ENCODE measurements around the gene KIAA1191.
A peak's percentile ranks its signal among the peaks of the same experiment; 100 is the strongest.

KIAA1191 gene

DNA sequence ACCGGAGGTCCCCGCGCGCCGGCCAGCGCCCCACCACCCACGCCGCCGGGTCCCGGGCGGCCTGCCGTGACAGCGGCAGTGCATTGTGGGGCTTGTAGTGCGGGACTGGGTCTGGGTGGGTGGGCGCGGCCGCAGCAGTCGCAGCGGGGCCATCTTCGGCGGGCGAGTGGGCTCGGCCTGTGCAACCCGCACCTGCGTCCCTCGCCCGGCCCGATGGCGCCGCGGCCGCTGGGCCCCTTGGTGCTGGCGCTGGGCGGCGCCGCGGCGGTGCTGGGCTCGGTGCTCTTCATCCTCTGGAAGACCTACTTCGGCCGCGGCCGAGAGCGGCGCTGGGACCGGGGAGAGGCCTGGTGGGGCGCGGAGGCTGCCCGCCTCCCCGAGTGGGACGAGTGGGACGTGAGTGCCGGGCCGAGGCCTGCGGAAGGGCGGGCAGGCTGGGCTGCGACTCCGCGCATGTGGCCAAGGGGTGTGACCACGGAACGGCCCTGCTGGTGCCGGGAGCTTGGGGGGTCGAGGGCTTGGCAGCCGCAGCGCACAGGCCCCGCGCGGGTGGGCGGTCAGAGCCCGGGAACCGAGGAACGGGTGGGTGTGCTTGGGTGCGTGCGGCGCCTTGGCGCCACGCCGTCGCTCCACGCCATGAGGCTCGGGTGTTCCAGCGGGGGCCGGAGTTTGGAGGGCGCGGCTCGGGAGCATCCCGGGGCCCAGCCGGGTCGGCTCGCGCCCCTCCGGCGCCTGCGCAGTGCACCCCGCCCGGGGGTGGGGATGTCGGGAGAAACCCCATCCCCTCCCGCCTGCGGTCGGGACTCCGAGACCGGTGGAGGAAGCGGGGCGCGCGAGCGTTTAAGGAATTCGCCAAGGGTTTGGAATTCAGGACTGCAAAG, 4.0 kb upstream of the KIAA1191 start, which contains the start of gene ARL10:
TSS of gene ARL10 (plus strand) at position 137 of the 881 bp plus-strand sequence. CDS start at position 214, 77 bp downstream.
- peak; percentile 87 for DNase-seq

DNA sequence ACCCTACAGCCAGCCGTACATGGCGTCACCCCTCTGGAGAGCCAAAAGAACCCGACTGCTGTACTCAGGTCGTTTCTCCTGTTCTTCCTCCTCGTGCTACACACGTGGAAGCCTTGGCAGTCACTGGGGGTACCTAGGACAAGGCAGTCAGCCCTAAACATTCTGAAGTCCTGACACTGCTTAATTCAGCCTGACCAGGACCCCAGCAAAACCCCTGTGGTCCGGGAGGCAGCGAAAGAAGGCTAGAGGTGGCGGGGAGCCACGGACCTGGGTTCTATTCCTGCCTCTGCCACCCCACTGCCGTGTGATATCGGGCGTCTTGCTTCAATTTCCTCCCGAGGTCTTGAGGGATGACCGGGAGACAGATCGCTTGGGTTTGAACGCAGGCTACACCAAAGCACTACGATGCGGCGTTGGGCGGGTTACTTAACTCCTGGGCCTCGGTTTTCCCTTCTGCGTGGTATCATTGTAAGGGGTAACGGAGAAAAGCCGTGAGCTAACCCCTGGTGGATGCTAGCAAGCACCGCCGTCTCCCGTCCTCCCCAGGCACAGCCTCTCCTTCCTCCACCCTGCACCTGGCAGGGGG, 3.3 kb upstream of the KIAA1191 start:
- peak; percentile 62 for DNase-seq

DNA sequence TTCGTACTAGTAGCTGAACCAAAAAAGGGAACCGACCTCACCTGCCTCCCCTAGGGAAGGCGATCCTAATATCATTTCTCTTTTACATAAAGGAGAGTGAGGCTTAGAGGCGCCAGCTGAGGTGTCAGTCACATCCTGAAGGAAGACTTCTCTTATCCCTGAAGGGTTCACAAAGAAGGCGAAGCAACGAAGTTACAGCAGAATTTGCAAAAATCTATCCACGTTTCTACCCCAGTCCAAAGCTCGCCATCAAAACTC, 598 bp upstream of the KIAA1191 start:
- DNase-seq: no peak

DNA sequence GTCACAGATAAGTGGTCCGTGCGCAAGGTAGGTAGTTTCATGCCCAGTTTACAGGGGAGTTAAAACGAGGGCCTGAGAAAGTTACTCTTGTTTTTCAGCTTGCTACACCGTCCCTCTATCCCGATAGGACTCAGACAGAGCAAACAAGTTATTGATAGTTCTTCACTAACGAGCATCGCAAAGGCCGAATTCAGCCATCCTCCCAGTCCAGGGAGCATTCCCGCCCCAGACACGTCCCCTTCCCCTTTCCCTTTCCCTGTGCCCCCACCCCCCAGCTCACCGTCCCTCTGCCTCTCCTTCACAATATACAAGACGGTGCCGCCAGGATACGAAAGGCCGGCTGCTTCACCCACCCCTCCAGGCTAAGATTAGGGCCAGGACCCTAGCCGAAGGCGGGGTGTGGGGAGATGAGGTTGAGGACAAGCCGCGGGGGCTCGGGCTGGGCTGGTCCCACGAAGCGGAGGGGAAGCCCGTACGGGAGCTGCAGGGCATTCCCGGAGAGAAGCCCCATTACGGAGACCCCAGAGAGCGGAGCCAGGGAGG, 599 bp downstream of the KIAA1191 start:
- DNase-seq: no peak

DNA sequence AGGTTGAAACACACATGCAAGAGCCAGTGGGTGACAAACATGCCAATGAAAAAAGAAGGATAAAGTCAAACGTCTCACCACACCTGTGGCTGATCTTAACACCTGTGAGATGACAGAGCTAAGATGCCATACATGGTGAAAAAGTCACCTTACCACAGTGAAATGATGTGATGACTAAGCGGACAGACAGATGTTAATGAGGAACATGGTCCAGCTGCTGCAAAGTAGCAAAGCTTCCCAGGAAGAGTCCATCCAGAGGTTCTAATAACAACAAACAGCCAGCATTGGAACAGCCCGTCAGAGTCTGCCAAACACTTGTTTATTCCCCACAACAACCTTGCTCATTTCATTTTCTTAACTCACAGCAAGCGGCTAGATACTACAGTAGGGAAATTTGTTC, 1.9 kb downstream of the KIAA1191 start:
- no peak for DNase-seq

DNA sequence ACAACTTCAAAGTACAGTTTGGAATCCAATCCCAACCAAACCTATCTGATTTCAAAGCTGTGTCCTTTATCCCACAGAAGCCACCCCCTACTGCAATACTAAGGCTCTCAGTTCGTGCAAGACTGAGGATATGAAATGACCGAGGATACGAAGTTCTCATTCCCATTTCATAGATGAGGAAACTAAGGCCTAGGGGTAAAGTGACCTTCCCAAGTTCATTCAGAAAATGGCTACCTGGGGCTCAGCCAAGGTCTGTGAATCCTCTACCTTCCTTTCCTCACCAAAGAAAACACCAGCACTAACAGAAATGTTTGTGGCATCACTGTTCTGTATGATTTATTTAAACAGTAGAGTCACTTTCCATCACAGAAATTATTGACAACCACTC, 5.4 kb downstream of the KIAA1191 start:
- no peak for DNase-seq

DNA sequence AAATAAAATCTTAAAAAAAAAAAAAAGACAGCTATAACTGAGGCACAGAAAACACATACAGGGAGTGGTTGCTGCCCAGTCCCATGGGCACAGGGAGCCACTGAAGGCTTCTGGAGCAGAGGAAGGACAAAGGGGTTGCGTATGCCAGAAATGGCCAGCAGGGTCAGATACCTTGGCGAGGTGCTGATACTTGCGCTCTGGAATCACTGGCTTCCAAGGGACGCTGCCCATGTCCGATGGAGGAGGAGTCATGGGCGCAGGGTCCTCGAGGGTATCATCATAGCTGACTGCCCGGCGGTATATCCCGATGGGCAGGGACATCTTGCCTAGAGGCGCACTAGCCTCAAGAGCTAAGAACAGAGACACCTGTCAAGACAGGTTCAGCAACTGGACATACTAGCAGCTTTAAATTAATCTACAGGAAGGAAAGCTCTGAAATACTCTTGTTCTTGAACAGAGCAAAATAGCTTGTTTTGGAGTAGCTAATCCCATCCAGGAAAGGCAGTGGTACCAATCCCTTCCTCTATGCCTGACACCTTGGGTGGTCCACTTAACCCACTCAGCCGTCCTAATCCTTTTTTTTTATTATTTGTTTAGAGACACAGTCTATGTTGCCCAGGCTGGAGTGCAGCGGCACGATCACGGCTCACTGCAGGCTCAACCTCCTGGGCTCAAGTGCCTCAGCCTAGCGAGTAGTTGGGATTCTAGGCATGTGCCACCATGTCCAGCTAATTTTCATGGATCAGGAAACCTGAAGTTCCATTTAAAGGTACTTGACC, 6.0 kb downstream of the KIAA1191 start:
- DNase-seq: no peak

DNA sequence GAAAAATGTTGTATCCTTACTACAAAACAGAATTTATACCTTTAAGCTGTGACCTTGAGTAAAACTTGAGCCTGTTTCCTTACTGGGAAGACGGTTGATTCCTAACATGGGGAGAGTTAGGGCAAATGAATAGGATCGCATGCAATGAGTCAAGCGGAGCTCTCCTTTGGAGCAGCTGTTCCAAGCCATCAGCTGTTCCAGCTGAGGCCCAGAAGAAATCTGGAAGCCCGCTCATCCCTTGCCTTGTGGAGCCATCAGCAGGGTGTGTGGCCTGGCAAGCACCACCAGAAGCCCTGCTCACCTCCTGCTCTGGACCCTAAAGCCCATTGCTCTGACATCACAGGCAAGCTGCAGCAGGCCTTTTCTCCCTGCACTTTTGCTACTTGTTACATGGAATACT, 8.0 kb downstream of the KIAA1191 start:
- no peak for DNase-seq

DNA sequence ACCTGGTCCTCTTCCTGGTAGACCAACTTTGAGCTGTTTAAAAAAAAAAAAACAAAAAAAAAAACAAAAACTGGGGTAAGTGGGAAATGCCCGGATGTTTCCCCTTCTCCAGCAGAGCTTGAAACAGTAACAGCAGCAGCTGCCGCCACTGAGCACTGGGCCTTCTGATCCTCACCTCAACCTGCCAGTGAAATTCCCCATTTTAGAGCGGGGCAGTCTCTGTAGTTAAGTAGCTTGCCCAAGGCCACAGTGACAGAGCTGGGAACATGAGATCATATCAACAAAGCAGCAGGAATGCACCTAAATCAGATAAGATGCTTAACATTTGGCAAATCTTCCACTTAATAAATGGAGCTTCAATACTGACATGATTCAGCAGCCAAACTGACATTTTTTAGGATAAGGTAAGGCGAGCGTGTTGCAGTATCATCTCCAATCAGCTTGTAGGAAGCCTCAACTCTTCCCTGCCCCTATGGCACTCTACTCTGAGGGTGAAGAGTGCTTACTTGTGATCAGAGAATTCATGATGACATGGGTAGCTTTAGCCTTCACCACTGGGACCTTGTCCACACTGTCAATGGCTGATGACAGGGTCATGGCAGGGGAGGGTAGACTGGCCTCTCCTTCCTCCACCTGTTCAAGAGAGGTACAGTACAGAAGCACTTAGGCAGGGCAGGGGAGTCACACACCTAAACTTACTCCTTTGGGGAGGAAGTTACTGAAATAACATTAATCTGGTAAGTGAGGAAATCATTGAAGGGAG, 9.3 kb downstream of the KIAA1191 start:
- DNase-seq: no peak

DNA sequence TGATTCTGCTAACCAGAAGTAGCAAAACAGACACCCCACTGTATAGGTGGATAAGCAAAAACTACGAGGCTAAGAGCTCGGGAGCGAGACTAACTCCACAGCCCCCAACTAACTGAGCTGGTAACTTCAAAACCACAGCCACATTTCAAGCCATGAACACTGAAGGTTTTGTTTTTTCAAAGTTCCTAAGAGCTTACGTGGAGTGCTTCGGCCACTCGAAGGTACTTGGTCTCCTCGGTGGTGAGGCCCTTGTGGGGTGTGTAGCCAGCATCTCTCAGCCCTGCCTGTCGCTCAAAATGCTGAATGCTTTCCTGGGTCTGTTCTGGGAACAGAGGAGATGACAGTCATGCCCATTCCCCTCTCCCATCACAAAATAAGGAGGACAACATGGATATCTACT, 11.1 kb downstream of the KIAA1191 start:
- DNase-seq: no peak

DNA sequence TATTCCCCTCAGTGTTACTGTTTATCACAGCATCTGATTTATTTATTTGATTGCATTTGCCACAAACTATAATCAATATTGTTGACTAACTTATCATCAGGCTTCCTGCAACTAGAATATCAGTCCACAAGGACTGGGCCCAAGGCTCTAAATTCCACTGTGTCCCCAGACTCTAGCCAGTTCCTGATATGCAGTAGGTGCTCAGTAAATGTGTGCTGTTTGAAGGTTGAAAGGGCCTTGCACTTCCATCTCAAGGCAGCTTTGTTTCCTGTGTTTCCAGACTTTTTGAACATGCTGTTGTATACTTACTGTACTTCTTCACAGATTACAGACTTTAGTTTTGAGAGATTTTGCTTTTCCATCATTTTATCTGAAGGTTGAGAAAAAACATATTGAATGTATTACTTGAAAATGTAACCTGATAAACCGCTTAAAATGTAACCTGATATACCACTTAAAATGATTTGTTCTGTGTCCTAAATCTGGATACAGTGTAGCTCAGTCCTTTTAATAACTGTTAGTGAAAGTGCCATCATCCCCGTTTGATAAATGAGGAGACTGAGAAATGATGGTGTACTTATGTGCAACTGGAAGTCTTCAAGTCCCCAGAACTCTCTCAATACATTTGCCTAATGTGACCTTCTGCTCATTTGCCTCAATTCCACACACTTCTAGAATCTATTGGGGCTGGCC, 18.7 kb downstream of the KIAA1191 start:
- no peak for DNase-seq

DNA sequence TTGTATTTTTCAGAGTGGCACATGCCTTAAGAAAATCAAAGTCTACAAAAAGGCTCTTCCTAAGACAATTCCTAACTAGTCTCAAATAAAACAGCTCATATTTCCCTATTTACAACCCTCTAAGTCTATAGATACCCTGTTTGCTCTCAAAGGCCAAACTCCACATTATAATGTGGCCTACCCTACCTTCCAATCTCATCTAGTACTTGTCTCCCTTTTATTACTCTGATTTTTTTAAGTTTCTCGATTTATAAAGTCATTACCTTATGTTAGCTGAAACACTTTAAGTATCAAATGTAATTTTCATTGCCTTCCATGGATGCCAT, 19.4 kb downstream of the KIAA1191 start:
- DNase-seq: no peak

DNA sequence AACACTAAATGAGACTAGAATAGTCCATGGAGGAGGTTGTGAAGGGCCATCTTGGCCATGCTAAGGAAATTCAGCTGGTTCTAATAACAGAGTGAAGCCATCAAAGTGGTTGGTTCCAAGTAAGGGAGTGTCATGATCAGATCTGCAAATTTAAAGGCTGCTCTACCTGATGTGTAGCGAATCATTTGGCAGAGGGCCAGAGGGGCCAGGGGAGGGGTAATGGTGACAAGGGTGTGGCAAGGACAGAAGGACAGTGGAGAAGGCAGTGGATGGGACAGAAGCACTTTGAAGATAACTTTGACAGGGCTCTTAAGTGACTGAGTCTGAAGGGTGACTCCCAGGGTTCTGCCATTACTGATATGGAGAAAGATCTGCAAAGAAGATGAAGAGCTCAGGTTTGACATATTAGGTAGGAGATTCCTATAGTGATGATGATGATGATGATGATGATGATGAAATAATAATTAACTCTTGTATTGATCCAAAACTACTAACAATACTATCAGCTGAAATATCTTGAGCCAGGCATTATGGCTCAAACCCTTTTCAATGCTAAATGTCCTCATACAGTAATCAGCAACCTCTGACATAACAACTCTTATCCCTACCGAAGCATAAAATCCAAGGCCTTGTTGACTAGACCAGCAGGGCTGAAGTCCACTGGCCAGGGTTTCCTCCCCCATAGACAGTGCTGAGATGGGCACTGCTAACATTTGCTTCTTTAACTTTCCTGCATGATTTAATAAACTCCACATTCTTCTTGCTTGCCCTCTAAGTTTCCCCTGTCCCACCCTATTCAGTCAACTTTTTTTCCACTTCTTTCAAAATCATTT, 20.0 kb downstream of the KIAA1191 start:
- DNase-seq: no peak

DNA sequence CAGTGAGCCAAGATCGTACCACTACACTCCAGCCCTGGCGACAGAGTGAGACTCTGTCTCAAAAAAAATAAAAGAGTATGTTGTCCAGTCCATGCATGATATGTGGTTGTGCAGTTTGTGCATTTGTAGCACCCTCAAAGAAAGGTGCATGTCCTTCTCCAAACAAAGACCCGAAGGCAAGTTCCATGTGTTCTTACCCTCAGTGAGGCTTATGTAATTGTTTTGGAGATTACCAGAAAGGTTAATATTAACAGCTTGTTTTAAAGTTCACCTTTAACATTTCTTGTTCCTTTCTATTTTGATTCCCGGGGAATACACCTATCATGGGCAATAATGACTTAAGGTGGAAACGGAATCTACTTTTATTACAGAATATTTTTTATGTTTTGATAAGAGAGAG, 22.3 kb downstream of the KIAA1191 start:
- DNase-seq: no peak

DNA sequence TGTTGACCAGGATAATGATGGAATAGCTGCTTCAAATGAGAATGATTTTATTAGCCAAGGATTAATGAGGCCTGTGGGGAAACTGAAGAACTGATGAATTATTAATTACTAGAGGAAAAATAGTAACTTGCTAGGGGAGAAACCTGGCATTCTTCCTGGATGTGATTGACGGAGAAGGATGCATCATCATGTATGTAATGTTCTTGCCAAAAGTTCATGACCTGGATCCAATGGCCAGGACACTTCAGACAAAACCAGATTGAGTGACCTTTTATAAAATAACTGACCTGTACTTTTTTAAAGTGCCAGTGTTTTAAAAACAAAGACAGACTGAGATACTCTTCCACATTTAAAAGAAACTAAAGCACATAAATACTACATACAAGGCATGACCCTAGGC, 23.7 kb downstream of the KIAA1191 start:
- no peak for DNase-seq

DNA sequence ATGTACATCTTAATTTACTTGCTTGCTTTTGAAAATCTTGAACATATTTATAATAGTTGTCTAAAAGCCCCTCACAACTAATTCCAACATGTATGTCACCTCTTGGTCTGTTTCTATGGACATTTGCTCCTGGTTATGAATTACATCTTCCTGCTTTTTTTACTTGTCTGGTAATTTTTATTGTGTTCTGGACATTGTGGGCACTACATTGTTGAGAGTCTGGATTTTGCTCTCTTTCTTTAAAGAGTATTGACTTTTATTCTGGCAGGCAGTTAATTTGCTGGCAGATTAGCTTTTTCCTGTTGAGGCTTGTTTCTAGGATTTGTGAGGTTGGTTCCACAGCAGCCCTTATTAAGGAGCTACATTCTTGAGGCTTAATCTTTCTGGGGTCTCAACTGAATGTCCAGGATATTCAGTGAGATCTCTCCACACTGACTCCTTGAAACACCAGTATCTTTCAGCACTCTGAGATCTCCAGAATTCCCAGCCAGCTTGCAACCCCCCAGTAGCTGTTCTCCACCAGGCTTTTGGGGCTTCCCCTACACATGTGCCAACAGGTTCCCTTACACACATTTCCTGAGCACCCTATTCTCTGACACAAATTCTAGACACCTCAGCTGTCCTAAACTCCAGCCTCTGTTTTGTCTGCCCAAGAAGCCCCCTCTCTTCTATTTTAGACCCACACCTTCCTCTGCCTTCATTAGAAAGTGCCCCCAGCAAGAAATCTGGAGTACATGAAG, 27.4 kb downstream of the KIAA1191 start:
- no peak for DNase-seq

DNA sequence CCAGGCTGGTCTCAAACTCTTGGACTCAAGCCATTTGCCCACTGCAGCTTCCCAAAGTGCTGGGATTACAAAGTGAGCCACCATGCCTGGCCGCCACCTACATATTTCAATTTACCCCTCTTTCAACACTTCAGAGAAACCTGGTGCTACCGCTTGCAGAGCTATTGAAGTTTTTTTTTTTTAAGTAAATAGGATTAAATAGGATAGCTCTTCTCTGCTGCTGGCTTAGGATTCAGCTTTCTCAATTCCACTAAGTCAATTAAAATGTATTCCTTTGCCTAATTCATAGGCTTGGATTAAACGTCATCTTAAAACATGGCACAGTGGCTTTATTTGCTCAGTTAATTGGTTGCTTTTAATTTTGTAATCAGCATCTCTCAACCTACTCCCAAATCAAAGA, 41.0 kb downstream of the KIAA1191 start:
- DNase-seq: no peak

DNA sequence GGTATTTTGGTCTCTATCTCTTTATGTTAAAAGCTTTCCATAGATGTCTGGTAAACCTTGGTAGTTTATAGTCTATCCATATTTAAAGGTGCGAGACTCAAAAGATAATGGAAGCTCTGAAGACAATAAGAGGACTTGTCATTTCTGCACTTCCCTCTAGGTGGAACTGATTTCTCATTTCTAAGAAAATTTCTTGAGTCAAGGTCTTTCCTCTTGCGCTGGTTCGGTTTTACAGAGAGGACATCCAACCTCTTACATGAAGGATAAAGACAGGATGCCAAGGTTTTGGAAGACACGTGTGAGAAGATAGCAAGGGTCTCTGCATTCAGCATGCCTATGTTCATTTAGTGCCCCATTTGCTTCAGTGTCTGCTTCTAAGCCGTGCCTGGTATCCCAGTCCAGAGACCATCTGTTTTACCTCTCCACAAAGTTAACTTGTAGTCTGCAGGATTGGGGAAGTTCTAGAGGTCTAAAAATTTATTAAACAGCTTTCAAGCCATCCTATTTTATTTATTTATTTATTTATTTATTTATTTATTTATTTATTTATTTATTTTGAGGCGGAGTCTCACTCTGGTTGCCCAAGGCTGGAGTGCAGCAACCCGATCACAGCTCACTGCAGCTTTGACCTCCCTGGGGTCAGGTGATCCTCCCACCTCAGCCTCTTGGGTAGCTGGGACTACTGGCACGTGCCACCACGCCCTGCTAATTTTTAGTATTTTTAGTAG, 41.6 kb downstream of the KIAA1191 start:
- no peak for DNase-seq

DNA sequence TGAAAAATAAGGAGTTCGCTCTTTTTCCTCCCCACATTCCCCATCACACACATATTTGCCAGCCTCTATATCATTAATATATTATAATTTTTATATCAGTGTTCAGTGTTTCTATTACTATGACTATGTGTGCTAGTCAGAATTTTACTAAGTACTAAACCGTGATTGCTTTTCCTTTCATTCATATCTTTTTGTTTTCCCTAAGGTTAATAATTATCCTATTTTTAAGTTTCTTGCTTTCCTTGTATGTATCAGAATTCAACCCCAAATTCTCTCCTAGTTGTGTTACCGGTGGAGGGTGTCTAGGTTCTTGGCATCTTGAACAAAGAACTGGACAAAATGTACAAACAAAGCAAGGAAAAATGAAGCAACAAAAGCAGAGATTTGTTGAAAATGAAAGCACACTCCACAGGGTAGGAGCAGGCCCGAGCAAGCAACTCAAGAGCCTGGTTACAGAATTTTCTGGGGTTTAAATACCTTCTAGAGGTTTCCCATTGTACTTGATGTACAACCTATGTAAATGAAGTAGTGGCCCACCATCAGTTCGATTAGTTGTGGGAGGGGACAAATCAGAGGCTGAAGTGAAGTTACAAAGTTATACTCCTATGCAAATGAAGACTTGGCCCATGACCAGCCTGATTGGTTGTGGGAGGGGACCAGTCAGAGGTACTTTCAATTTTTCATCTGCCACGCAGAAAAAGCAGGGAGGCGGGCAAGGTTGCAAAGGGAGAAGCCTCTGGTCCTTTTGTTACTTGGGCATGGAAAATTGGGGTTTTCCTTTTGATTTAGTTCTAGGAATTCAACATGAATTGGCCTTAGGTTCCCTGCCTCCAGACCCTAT, 43.8 kb downstream of the KIAA1191 start:
- no peak for DNase-seq

Data from activated CD8-positive, alpha-beta memory T cell treated with anti-CD3 and anti-CD28 coated beads for 24 hours (primary cell).